Caco-2 (cell line): ENCODE measurements around the gene STAT2. TPM values are rescaled to one million over a fixed set of nuclear protein-coding genes. Genes with fewer than 3 reads are reported as not detected.
"Not testable (repeated sequence)": the region's sequence is repeated elsewhere in the genome, so short reads cannot be mapped to it uniquely, and the experiment has no call there.

Experiments
- Bru-seq: library from RNA; stranded (reverse); fragments of 400-500 nt; gene quantifications from one replicate; lab custom pipeline; 2021; lab: Mats Ljungman, UMichigan
- BruChase-seq, 2 experiments: library from RNA; stranded (reverse); fragments of 400-500 nt; gene quantifications; one replicate each; lab custom pipeline; 2021; lab: Mats Ljungman, UMichigan
- BruUV-seq: library from RNA; stranded (reverse); fragments of 400-500 nt; replicated peaks from 2 replicates; lab custom pipeline; 2021; lab: Mats Ljungman, UMichigan
- CTCF ChIA-PET: fragments of 300-600 bp; sonication (Branson Sonifier 250); formaldehyde crosslinking; loops from one replicate; lab custom pipeline; 2022; ENCODE audit warnings: antibody characterized with exemption; lab: Charles Lee
- POLR2A ChIA-PET: fragments of 300-600 bp; sonication (Branson Sonifier 250); formaldehyde crosslinking; loops from one replicate; lab custom pipeline; 2022; ENCODE audit warnings: antibody characterized with exemption; lab: Charles Lee
- DNase-seq, 2 experiments: peaks; one replicate each; pipeline versions ENCODE4 v3.0.0 to v3.0.0-alpha.2; 2020 to 2022
- H3K27me3 ChIP-seq: replicated peaks from 2 replicates; pipeline ENCODE4 v1.6.0; 2011; ENCODE audit warnings: low read length; ENCODE audit not compliant: control insufficient read depth, insufficient read depth
- H3K36me3 ChIP-seq: 2 replicates; pipeline ENCODE4 v1.5.1; 2011; ENCODE audit warnings: low read length; ENCODE audit not compliant: control insufficient read depth, insufficient read depth
- H3K4me1 ChIP-seq: fragments of 250-450 bp; sonication (Bioruptor Pico); 2 replicates; pipeline ENCODE4 v1.5.1; 2020; ENCODE audit warnings: mild to moderate bottlenecking
- H3K4me3 ChIP-seq: 2 replicates; pipeline ENCODE4 v1.5.1; 2011; ENCODE audit warnings: low read depth, mild to moderate bottlenecking, control low read depth, low read length
- H3K9me3 ChIP-seq: fragments of 250-450 bp; sonication (Bioruptor Pico); 2 replicates; pipeline ENCODE4 v1.5.1; 2020; ENCODE audit warnings: mild to moderate bottlenecking, moderate library complexity
- H3K27ac Mint-ChIP-seq: one replicate; pipeline ENCODE4 v1.8.0; 2022; ENCODE audit warnings: mixed read lengths; ENCODE audit not compliant: unreplicated experiment
- H3K27me3 Mint-ChIP-seq: one replicate; pipeline ENCODE4 v1.8.0; 2022; ENCODE audit warnings: mixed read lengths; ENCODE audit not compliant: insufficient read depth, unreplicated experiment
- H3K36me3 Mint-ChIP-seq: one replicate; pipeline ENCODE4 v1.8.0; 2022; ENCODE audit warnings: mild to moderate bottlenecking, mixed read lengths; ENCODE audit not compliant: insufficient read depth, unreplicated experiment
- H3K4me1 Mint-ChIP-seq: one replicate; pipeline ENCODE4 v1.8.0; 2022; ENCODE audit warnings: low read depth, mixed read lengths; ENCODE audit not compliant: unreplicated experiment
- H3K4me3 Mint-ChIP-seq: one replicate; pipeline ENCODE4 v1.8.0; 2022; ENCODE audit warnings: mild to moderate bottlenecking, moderate library complexity, mixed read lengths; ENCODE audit not compliant: unreplicated experiment
- H3K9me3 Mint-ChIP-seq: one replicate; pipeline ENCODE4 v1.8.0; 2022; ENCODE audit warnings: mixed read lengths; ENCODE audit not compliant: unreplicated experiment
- intact Hi-C: fragments of 100-400 bp; cut with micrococcal nuclease; formaldehyde crosslinking; loops from one replicate; pipeline ENCODE4 v1.10.0; 2022; ENCODE audit not compliant: unreplicated experiment
- long read RNA-seq: library from polyadenylated mRNA; stranded (forward); transcript quantifications from one replicate; pipeline ENCODE4 v2.0.0, GENCODE V29; 2022
- total RNA-seq: library from RNA; stranded (reverse); gene quantifications from 2 replicates; pipeline ENCODE4 v1.2.3, GENCODE V29; 2022
- TF ChIP-seq, protein P1 (sequence below), 2 experiments: fragments of 200-600 bp in 1 of 2; IDR thresholded peaks; 1 replicate in 1 of 2; 2 replicates in 1 of 2; pipeline versions ENCODE4 v1.5.1 to v1.8.0; 2011 to 2022; ENCODE audit warnings: antibody characterized with exemption in 1 of 2, control low read depth in 1 of 2, inconsistent platforms in 1 of 2, low read depth in 1 of 2, low read length in 1 of 2, mild to moderate bottlenecking in 1 of 2, moderate library complexity in 1 of 2; ENCODE audit not compliant: insufficient read depth in 1 of 2, severe bottlenecking in 1 of 2, unreplicated experiment in 1 of 2

Gene STAT2
- total RNA-seq = 76.7 and 79.5 TPM in 2 replicates
- Bru-seq, nascent RNA = percentile 74 among the genes with signal in this experiment
- percentile 83 among the genes with signal in this experiment for BruChase-seq, experiment 1, labeled RNA remaining after a 2-hour chase
- percentile 86 among the genes with signal in this experiment for BruChase-seq, experiment 2, labeled RNA remaining after a 6-hour chase
- long read RNA-seq, partial matches to known transcripts = 6 of 14 reads
- long read RNA-seq, other reads (novel, unspliced or antisense) = 8 of 14 reads

DNA sequence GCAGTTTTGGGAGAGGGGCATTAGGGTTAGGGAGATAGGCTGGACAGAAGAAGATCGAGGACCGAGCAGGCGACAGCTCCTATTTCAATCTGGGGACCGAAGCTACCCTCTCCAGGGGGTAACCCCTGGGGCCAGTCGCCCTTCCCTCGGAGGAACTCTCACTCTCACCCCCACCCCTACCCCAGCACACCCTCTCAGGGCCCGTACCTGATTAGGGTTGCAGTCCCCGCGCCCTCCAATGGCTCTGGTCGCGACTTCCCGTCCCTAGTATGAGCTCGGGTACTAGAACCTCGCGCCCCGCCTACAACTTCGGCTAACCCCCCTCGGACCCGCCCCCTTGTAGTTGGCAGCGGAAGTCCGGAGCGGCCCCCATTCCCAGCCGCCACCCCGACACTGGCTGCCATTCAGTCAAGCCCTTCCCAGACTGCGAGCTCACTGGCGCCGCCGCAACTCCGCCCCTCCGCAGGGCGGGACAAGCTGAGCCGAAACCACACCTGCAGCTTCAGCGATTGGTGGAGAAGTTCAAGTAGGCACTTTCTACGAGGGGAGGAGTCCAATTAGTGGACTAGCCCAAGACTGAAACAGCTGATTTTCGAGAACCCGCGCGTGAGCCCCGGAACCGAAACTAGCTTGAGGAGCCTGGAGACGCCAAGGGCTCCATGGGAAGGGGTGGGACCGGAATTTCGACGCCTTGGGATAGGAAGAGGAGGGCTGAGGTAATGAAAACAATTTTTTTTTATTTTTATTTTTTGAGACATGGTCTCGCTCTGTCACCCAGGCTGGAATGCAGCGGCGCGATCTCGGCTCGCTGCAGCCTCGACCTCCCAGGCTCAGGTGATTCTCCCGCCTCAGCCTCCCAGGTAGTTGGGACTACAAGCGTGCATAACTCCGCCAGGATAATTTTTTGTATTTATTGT lies at the start of gene STAT2:
STAT2 (minus strand) TSS at position 257 of the 917 bp plus-strand sequence. CDS start 3,536 bp downstream, outside the sequence.
- peaks cover 23% of the 10 kb centered on the region for H3K36me3 Mint-ChIP-seq
- POLR2A ChIA-PET = interaction anchor here (0.6 to 1.9 kb wide), 22 partner anchors 9 to 277 kb away, joined by 3 to 30 read pairs (median 6); partner anchors contain the start of genes CNPY2, COQ10A, GLS2 and MYL6
- peak within 1 kb of the TSS; percentile 94 for H3K27ac Mint-ChIP-seq
- 0 out of 2 replicates have a peak, but pooled peaks cover 3% of the 10 kb centered on the region for H3K4me1 ChIP-seq
- peak within 1 kb of the TSS; percentile 90 for H3K4me3 Mint-ChIP-seq
- peak; percentile 99 for DNase-seq
- no peaks in the 10 kb centered on the region for H3K27me3 Mint-ChIP-seq
- peak within 1 kb of the TSS; percentile 77 for H3K4me3 ChIP-seq
- no peaks in the 10 kb centered on the region for H3K27me3 ChIP-seq
- CTCF ChIA-PET = interaction anchor here (0.6 to 2.1 kb wide), 10 partner anchors 14 to 277 kb away, joined by 3 to 12 read pairs (median 5); partner anchors contain the start of genes CNPY2, PAN2 and TIMELESS
- intact Hi-C loops = loop anchor here (1.0 kb wide), 5 partner anchors 17 to 104 kb away; partner anchors contain the start of gene TIMELESS
- no TSS peak for BruUV-seq
- H3K4me1 Mint-ChIP-seq = peaks cover 12% of the 10 kb centered on the region
- TF ChIP-seq, protein P1, sequence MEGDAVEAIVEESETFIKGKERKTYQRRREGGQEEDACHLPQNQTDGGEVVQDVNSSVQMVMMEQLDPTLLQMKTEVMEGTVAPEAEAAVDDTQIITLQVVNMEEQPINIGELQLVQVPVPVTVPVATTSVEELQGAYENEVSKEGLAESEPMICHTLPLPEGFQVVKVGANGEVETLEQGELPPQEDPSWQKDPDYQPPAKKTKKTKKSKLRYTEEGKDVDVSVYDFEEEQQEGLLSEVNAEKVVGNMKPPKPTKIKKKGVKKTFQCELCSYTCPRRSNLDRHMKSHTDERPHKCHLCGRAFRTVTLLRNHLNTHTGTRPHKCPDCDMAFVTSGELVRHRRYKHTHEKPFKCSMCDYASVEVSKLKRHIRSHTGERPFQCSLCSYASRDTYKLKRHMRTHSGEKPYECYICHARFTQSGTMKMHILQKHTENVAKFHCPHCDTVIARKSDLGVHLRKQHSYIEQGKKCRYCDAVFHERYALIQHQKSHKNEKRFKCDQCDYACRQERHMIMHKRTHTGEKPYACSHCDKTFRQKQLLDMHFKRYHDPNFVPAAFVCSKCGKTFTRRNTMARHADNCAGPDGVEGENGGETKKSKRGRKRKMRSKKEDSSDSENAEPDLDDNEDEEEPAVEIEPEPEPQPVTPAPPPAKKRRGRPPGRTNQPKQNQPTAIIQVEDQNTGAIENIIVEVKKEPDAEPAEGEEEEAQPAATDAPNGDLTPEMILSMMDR (IDR thresholded peaks at IDR 0.05; ENCODE audit: insufficient read depth in 1 of 2, low read depth in 1 of 2, low read length in 1 of 2, severe bottlenecking in 1 of 2, unreplicated experiment in 1 of 2) = no peak
- H3K9me3 Mint-ChIP-seq = no peaks in the 10 kb centered on the region
- no peaks in the 10 kb centered on the region for H3K36me3 ChIP-seq
- H3K9me3 ChIP-seq = no peaks in the 10 kb centered on the region

DNA sequence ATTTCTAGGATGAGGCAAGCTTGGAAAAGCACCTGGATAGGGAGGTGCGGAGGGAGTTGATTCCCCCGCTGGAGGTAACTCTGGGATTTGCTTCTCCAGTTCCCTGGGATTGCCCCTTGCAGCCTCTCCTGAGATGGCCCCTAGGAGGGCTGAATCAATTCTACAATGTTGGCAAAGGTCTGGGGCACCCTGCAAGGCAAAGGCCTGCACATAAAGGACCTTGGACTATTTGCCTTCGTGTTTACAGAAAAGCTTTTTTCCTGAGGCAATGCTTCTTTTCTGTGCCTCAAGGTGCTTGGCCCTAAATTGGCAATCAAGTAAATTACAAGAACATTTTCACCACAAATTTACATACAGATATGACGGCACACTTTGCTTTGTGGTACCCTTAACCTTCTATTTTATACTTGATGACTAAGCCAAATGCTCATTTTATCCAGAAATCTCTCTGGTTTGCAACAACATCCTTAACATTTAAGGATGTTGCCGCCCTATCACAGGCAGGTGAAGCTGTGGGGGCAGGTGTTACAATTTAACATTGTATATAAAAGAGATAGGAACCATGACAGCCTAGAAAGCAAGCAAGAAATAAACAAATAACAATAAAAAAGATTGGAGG lies 49.0 kb upstream of the STAT2 start:
- H3K9me3 Mint-ChIP-seq = no peaks in the 10 kb centered on the region
- H3K27ac Mint-ChIP-seq = no peak overlapping the region
- ChIA-PET POLR2A (no interaction called here), CTCF (no interaction called here)
- TF ChIP-seq, protein P1 (IDR thresholded peaks at IDR 0.05; ENCODE audit: insufficient read depth in 1 of 2, low read depth in 1 of 2, low read length in 1 of 2, severe bottlenecking in 1 of 2, unreplicated experiment in 1 of 2) = no peak
- H3K9me3 ChIP-seq = no peaks in the 10 kb centered on the region
- no peak overlapping the region for H3K4me3 Mint-ChIP-seq
- H3K4me1 ChIP-seq = no peaks in the 10 kb centered on the region
- no peaks in the 10 kb centered on the region for H3K27me3 Mint-ChIP-seq
- H3K4me1 Mint-ChIP-seq = no peaks in the 10 kb centered on the region
- no peaks in the 10 kb centered on the region for H3K36me3 ChIP-seq
- BruUV-seq = no TSS peak
- H3K36me3 Mint-ChIP-seq = peaks cover 9% of the 10 kb centered on the region
- H3K27me3 ChIP-seq = no peaks in the 10 kb centered on the region
- intact Hi-C loops = no loop called here
- no peak overlapping the region for H3K4me3 ChIP-seq
- DNase-seq = no peak

DNA sequence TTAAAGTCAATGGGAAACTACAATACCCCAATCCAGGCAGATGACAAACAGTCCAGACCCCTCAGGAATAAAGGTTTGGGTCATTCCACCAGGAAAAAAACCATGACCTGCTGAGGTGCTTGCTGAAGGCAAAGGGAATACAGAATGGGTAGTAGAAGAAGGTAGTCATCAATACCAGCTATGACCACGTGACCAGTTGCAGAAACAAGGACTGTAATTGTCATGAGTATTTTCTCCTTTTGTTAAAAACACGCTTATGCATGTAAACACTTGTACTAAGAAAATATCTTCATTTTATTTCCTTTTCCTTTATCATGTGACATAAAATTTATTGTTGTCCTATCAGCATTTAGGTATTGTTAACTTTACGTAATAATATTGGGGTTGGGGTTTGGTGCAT lies 44.3 kb upstream of the STAT2 start:
- H3K9me3 ChIP-seq, H3K27me3 ChIP-seq, H3K9me3 Mint-ChIP-seq, H3K36me3 Mint-ChIP-seq, CTCF ChIA-PET, intact Hi-C loops, DNase-seq, H3K27me3 Mint-ChIP-seq, POLR2A ChIA-PET, H3K36me3 ChIP-seq, BruUV-seq, H3K27ac Mint-ChIP-seq, H3K4me3 ChIP-seq, H3K4me3 Mint-ChIP-seq, H3K4me1 Mint-ChIP-seq: not testable (repeated sequence)
- H3K4me1 ChIP-seq = peaks cover 16% of the 10 kb centered on the region

DNA sequence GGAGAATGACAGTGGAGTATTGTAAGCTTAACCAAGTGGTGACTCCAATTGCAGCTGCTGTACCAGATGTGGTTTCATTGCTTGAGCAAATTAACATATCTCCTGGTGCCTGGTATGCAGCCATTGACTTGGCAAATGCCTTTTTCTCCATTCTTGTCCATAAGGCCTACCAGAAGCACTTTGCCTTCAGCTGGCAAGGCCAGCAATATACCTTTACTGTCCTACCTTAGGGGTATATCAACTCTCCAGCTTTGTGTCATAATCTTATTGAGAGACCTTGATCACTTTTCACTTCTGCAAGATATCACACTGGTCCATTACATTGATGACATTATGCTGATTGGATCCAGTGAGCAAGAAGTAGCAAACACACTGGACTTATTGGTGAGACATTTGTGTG lies 41.7 kb upstream of the STAT2 start:
- H3K36me3 Mint-ChIP-seq, CTCF ChIA-PET, H3K4me3 Mint-ChIP-seq, H3K4me1 Mint-ChIP-seq, H3K27me3 ChIP-seq, H3K36me3 ChIP-seq, H3K27me3 Mint-ChIP-seq, DNase-seq, BruUV-seq, intact Hi-C loops, H3K4me3 ChIP-seq: not testable (repeated sequence)
- peaks cover 12% of the 10 kb centered on the region for H3K9me3 ChIP-seq
- POLR2A ChIA-PET = interaction anchor here (0.6 kb wide), 1 partner anchor 85 kb away, joined by 3 read pairs; no protein-coding TSS in a partner anchor
- Mint-ChIP-seq H3K27ac (peak overlapping the region; percentile 69), H3K9me3 (peaks cover 10% of the 10 kb centered on the region)
- peaks cover 16% of the 10 kb centered on the region for H3K4me1 ChIP-seq

DNA sequence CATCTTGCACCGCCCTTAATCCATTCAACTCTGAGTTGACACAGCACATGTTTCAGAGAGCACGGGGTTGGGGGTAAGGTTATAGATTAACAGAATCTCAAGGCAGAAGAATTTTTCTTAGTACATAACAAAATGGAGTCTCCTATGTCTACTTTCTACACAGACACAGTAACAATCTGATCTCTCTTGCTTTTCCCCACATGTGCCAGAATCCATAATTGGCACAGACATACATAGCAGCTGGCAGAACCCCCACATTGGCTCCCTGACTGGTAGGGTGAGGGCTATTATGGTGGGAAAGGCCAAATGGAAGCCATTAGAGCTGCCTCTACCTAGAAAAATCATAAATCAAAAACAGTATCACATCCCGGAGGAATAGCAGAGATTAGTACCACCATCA lies 41.2 kb upstream of the STAT2 start:
- Histone ChIP-seq H3K9me3 (peaks cover 12% of the 10 kb centered on the region), H3K4me1 (peaks cover 16% of the 10 kb centered on the region)
- H3K4me3 ChIP-seq, CTCF ChIA-PET, H3K4me3 Mint-ChIP-seq, BruUV-seq, intact Hi-C loops, H3K27me3 Mint-ChIP-seq, H3K36me3 Mint-ChIP-seq, H3K27me3 ChIP-seq, H3K36me3 ChIP-seq, H3K4me1 Mint-ChIP-seq, DNase-seq: not testable (repeated sequence)
- H3K9me3 Mint-ChIP-seq = peaks cover 10% of the 10 kb centered on the region
- peak overlapping the region; percentile 69 for H3K27ac Mint-ChIP-seq
- POLR2A ChIA-PET = interaction anchor here (0.6 kb wide), 1 partner anchor 85 kb away, joined by 3 read pairs; no protein-coding TSS in a partner anchor
